ENCODE data around the gene RNF103. TPM values are rescaled to one million over a fixed set of nuclear protein-coding genes. Genes with fewer than 3 reads are reported as not detected.

The RNF103 gene
- total and polyA plus RNA-seq, 2 of the 13 experiments (the other 11 are each of a cell fraction or from before 2014, with no cell fraction given), result 19.8 to 21.1 TPM

DNA sequence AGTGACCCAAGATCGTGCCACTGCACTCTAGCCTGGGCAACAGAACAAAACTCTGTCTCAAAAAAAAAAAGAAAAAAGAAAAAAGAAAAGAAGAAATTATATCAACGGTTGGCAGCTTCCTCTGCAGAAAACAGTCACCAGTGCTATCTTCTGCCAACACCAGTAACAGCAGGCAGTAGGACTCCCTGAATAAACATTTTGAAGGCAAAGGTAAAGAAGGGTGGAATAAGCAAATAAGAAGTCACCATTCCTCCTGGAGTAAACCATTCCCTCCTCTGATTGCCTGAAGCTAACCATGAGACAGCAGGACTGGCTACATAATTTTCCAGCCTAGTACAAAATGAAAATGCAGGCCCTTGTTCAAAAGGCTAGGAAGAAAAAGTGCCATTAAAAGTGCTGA, 9.0 kb upstream of the RNF103 start (continued):
- TF ChIP-seq, protein P1, sequence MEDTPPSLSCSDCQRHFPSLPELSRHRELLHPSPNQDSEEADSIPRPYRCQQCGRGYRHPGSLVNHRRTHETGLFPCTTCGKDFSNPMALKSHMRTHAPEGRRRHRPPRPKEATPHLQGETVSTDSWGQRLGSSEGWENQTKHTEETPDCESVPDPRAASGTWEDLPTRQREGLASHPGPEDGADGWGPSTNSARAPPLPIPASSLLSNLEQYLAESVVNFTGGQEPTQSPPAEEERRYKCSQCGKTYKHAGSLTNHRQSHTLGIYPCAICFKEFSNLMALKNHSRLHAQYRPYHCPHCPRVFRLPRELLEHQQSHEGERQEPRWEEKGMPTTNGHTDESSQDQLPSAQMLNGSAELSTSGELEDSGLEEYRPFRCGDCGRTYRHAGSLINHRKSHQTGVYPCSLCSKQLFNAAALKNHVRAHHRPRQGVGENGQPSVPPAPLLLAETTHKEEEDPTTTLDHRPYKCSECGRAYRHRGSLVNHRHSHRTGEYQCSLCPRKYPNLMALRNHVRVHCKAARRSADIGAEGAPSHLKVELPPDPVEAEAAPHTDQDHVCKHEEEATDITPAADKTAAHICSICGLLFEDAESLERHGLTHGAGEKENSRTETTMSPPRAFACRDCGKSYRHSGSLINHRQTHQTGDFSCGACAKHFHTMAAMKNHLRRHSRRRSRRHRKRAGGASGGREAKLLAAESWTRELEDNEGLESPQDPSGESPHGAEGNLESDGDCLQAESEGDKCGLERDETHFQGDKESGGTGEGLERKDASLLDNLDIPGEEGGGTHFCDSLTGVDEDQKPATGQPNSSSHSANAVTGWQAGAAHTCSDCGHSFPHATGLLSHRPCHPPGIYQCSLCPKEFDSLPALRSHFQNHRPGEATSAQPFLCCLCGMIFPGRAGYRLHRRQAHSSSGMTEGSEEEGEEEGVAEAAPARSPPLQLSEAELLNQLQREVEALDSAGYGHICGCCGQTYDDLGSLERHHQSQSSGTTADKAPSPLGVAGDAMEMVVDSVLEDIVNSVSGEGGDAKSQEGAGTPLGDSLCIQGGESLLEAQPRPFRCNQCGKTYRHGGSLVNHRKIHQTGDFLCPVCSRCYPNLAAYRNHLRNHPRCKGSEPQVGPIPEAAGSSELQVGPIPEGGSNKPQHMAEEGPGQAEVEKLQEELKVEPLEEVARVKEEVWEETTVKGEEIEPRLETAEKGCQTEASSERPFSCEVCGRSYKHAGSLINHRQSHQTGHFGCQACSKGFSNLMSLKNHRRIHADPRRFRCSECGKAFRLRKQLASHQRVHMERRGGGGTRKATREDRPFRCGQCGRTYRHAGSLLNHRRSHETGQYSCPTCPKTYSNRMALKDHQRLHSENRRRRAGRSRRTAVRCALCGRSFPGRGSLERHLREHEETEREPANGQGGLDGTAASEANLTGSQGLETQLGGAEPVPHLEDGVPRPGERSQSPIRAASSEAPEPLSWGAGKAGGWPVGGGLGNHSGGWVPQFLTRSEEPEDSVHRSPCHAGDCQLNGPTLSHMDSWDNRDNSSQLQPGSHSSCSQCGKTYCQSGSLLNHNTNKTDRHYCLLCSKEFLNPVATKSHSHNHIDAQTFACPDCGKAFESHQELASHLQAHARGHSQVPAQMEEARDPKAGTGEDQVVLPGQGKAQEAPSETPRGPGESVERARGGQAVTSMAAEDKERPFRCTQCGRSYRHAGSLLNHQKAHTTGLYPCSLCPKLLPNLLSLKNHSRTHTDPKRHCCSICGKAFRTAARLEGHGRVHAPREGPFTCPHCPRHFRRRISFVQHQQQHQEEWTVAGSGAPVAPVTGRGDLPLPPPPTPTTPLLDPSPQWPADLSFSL (CRISPR knock-in tag; IDR thresholded peaks at IDR 0.05), result no peak
- TF ChIP-seq GATAD2A (CRISPR knock-in tag; IDR thresholded peaks at IDR 0.05) (peak; percentile 67; the same call in 1 of the 2 replicates), RFXAP (CRISPR knock-in tag; IDR thresholded peaks at IDR 0.05; ENCODE audit: borderline replicate concordance) (no peak), ZNF160 (CRISPR knock-in tag; IDR thresholded peaks at IDR 0.05) (no peak), SMYD3 (CRISPR knock-in tag; IDR thresholded peaks at IDR 0.05) (no peak), MYNN (CRISPR knock-in tag; IDR thresholded peaks at IDR 0.05; ENCODE audit: low read depth) (no peak), SATB2 (CRISPR knock-in tag; IDR thresholded peaks at IDR 0.05) (no peak), ZBTB7A (CRISPR knock-in tag; IDR thresholded peaks at IDR 0.05) (no peak), ZNF3 (CRISPR knock-in tag; IDR thresholded peaks at IDR 0.05) (no peak), WIZ (CRISPR knock-in tag; IDR thresholded peaks at IDR 0.05) (no peak), SMAD1 (CRISPR knock-in tag; IDR thresholded peaks at IDR 0.05; ENCODE audit: borderline replicate concordance, low read depth) (no peak), RAD21 (CRISPR knock-in tag; IDR thresholded peaks at IDR 0.05) (no peak), ZNF713 (CRISPR knock-in tag; IDR thresholded peaks at IDR 0.05) (no peak), ZKSCAN1 (IDR thresholded peaks at IDR 0.05; ENCODE audit: low read length) (peak; percentile 93), ZNF644 (CRISPR knock-in tag; IDR thresholded peaks at IDR 0.05; ENCODE audit: low read depth) (no peak), ZNF317 (CRISPR knock-in tag; IDR thresholded peaks at IDR 0.05) (0 out of 2 replicates have a peak, but pooled peaks have one; percentile 33), ZNF891 (CRISPR knock-in tag; IDR thresholded peaks at IDR 0.05) (no peak), TSC22D2 (CRISPR knock-in tag; IDR thresholded peaks at IDR 0.05; ENCODE audit: borderline replicate concordance) (no peak), NFE2L1 (CRISPR knock-in tag; IDR thresholded peaks at IDR 0.05; ENCODE audit: borderline replicate concordance) (no peak), ZSCAN20 (CRISPR knock-in tag; IDR thresholded peaks at IDR 0.05; ENCODE audit: borderline replicate concordance) (no peak), KDM5B (CRISPR knock-in tag; IDR thresholded peaks at IDR 0.05; ENCODE audit: borderline replicate concordance) (no peak), ZNF773 (CRISPR knock-in tag; IDR thresholded peaks at IDR 0.05; ENCODE audit: borderline replicate concordance) (no peak)
- TF ChIP-seq, protein P2, sequence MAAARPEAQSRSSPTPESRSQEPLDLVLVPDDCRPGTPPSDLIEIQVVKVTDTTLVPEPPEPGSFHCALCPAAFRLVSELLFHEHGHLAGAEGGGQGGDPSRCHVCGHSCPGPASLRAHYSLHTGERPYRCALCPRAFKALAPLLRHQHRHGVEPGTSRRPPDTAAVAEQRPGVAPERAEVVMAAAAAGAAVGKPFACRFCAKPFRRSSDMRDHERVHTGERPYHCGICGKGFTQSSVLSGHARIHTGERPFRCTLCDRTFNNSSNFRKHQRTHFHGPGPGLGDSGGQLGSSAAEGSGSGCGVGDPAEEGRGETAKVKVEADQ (CRISPR knock-in tag; IDR thresholded peaks at IDR 0.05; ENCODE audit: borderline replicate concordance), result no peak
- TF ChIP-seq, protein P3, sequence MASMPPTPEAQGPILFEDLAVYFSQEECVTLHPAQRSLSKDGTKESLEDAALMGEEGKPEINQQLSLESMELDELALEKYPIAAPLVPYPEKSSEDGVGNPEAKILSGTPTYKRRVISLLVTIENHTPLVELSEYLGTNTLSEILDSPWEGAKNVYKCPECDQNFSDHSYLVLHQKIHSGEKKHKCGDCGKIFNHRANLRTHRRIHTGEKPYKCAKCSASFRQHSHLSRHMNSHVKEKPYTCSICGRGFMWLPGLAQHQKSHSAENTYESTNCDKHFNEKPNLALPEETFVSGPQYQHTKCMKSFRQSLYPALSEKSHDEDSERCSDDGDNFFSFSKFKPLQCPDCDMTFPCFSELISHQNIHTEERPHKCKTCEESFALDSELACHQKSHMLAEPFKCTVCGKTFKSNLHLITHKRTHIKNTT (CRISPR knock-in tag; IDR thresholded peaks at IDR 0.05), result no peak

All from HepG2 (cell line).